Neutrophil (primary cell): ENCODE measurements around the gene EEF1AKMT2.

Source experiments
- H3K27ac ChIP-seq: fragments of 200-600 bp; sonication (generic); 2 replicates; pipeline ENCODE4 v1.5.1; 2016; ENCODE audit warnings: mild to moderate bottlenecking, moderate library complexity
- H3K27me3 ChIP-seq: fragments of 200-600 bp; sonication (generic); 2 replicates; pipeline ENCODE4 v1.6.0; 2016; ENCODE audit warnings: mild to moderate bottlenecking
- H3K36me3 ChIP-seq: fragments of 200-600 bp; sonication (generic); 2 replicates; pipeline ENCODE4 v1.5.1; 2017
- H3K4me1 ChIP-seq, 2 experiments: fragments of 200-600 bp in 1 of 2; sonication (generic) in 1 of 2; 1 replicate in 1 of 2; 2 replicates in 1 of 2; pipeline versions ENCODE4 v1.5.1 to v1.6.1; 2013 to 2016; ENCODE audit warnings: low read depth in 1 of 2, low read length in 1 of 2, mild to moderate bottlenecking in 1 of 2, moderate library complexity in 1 of 2; ENCODE audit not compliant: control insufficient read depth in 1 of 2, insufficient read depth in 1 of 2
- H3K4me3 ChIP-seq, 2 experiments: fragments of 200-600 bp in 1 of 2; sonication (generic) in 1 of 2; 1 replicate in 1 of 2; 2 replicates in 1 of 2; pipeline ENCODE4 v1.5.1; 2013 to 2016; ENCODE audit warnings: low read depth in 1 of 2, low read length in 1 of 2, mild to moderate bottlenecking in 1 of 2, moderate library complexity in 1 of 2
- H3K9me3 ChIP-seq: fragments of 200-600 bp; sonication (generic); 2 replicates; pipeline ENCODE4 v1.5.1; 2016
- CTCF ChIP-seq: fragments of 200-600 bp; sonication (generic); IDR thresholded peaks from 2 replicates; pipeline ENCODE4 v1.5.1; 2016; ENCODE audit warnings: antibody characterized with exemption

Gene EEF1AKMT2

GRCh38 chr10:124711145-124711544, 80.5 kb downstream of the EEF1AKMT2 start:
- H3K4me1 ChIP-seq = peaks cover 83 to 86% of the 10 kb centered on the region in 2 experiments
- H3K4me3 ChIP-seq = no peak overlapping the region
- peak overlapping the region; percentile 94 for H3K27ac ChIP-seq
- no peaks in the 10 kb centered on the region for H3K9me3 ChIP-seq
- H3K36me3 ChIP-seq = peaks cover 4% of the 10 kb centered on the region
- H3K27me3 ChIP-seq = no peaks in the 10 kb centered on the region
- TF ChIP-seq CTCF = no peak

- TF ChIP-seq CTCF = no peak
- peak overlapping the region in 1 of 2 experiments; percentile 5 for H3K4me3 ChIP-seq
- H3K9me3 ChIP-seq = no peaks in the 10 kb centered on the region
- peaks cover 12% of the 10 kb centered on the region for H3K36me3 ChIP-seq
- H3K27ac ChIP-seq = peak overlapping the region; percentile 94
- H3K4me1 ChIP-seq = peaks cover 83 to 86% of the 10 kb centered on the region in 2 experiments
- H3K27me3 ChIP-seq = no peaks in the 10 kb centered on the region
These were observed 81.3 kb downstream of the EEF1AKMT2 start for GRCh38 chr10:124710266-124710881.

- no peak for TF ChIP-seq CTCF
- Histone ChIP-seq H3K27ac (peak overlapping the region; percentile 94), H3K27me3 (no peaks in the 10 kb centered on the region), H3K36me3 (peaks cover 17% of the 10 kb centered on the region), H3K4me3 (peak overlapping the region; percentile 5 to 52), H3K9me3 (no peaks in the 10 kb centered on the region), H3K4me1 (peaks cover 83 to 86% of the 10 kb centered on the region in 2 experiments)
These were observed 81.8 kb downstream of the EEF1AKMT2 start for GRCh38 chr10:124709861-124710260.

- Histone ChIP-seq H3K36me3 (peaks cover 26% of the 10 kb centered on the region), H3K27me3 (no peaks in the 10 kb centered on the region), H3K4me1 (peaks cover 86 to 89% of the 10 kb centered on the region in 2 experiments), H3K9me3 (no peaks in the 10 kb centered on the region), H3K4me3 (peak overlapping the region in 1 of 2 experiments; percentile 52), H3K27ac (peak overlapping the region; percentile 94)
- TF ChIP-seq CTCF = no peak
These were observed 82.7 kb downstream of the EEF1AKMT2 start for GRCh38 chr10:124708922-124709520.

GRCh38 chr10:124708246-124708779, 83.4 kb downstream of the EEF1AKMT2 start:
- no peaks in the 10 kb centered on the region for H3K27me3 ChIP-seq
- peaks cover 33% of the 10 kb centered on the region for H3K36me3 ChIP-seq
- H3K4me3 ChIP-seq = peak overlapping the region; percentile 9 to 52
- TF ChIP-seq CTCF = no peak
- H3K4me1 ChIP-seq = peaks cover 85 to 89% of the 10 kb centered on the region in 2 experiments
- peak overlapping the region; percentile 94 for H3K27ac ChIP-seq
- H3K9me3 ChIP-seq = no peaks in the 10 kb centered on the region
